Dermis microvascular lymphatic vessel endothelial cell (primary cell): Measurements from ENCODE around the gene ZNF185. TPM values are rescaled to one million over a fixed set of nuclear protein-coding genes. Genes with fewer than 3 reads are reported as not detected.
A peak's percentile ranks its signal among the peaks of the same experiment; 100 is the strongest.
"Not testable (repeated sequence)": the region's sequence is repeated elsewhere in the genome, so short reads cannot be mapped to it uniquely, and the experiment has no call there.

ENCODE experiments used
- DNase-seq, 2 donors: peaks; one replicate each; pipeline versions ENCODE4 v3.0.0 to v3.0.0-alpha.2; 2010; ENCODE audit warnings: low read depth in 2 of 2
- total RNA-seq: library from RNA; depleted of rRNA; stranded (reverse); fragments of >200 nt; gene quantifications from 2 replicates; pipeline ENCODE4 v1.2.1, GENCODE V29; 2014

The ZNF185 gene
- total RNA-seq, 1 donor from 2014 or later, result 6.5 TPM

DNA sequence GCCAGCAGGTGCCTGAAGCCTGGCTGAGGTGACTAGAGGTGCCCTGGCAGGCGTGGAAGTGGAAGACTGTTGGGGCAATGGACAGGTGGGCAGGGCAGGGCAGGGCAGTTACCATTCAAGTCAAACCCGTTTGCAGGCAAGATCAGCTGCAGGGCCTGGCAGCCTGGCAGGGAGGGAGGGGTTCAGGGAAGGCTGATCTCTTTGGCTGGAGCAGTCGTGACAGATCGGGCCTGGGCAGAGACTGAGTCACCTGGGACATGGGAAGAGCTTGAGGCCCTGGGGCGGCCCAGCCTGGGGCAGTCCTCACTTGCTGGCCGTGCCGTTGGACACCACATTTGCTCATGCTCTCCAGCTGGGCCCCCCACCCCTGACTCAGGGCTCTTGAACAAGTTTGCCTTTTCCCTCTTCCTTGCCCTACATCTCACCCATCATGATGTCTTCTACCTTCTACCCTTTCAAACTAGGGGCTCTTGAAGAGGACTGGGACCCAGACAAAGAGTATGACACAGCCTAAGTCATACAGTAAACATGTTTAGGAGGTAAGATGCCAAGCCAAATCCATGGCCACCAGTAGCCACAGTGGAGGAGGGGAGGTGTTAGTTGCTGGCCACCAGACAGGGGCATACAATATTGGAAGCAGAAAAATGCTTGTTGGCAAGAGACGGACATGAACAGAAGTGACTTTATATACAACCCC is 2.0 kb upstream of the ZNF185 start:
- DNase-seq, result peak in 1 of 2 donors; percentile 4

DNA sequence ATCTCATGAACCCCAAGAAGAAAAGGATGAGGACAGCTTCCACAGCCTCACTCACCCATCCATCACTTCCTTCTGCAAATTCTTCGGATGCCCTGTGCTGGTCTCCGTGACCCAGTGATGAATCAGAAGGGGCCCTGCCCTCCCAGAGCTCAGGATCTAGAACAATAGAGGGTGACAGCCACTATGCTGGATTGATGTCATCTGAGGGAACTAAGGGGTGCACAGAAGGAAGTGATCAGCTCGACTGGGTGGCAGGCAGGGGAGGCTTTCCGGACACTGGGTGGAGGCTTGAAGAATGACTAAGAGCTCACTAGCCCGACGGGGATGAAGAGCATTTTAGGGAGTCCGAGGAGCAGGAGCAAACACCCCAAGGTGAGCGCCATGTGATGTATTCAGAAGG is 1.4 kb upstream of the ZNF185 start:
- peak in 1 of 2 donors; percentile 37 for DNase-seq

DNA sequence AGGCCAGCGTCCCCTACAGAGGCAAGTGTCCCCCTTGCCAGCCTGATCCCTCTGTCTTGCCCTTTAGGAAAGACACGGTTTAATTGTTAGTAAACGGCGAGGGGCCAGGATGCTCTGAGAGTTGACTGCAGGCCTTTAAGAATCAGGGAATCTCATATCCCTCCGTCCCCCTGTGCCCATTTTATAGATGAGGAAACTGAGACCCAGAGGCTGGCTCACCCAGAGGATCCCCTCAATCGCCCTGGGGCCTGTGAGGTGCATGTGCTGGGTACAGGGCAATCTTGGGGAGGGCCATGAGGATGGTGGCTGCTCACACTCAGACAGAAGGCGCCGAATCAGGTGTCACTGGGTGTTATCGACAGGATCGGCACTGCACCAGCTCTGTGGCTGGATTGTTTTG is 575 bp downstream of the ZNF185 start:
- DNase-seq, result no peak

DNA sequence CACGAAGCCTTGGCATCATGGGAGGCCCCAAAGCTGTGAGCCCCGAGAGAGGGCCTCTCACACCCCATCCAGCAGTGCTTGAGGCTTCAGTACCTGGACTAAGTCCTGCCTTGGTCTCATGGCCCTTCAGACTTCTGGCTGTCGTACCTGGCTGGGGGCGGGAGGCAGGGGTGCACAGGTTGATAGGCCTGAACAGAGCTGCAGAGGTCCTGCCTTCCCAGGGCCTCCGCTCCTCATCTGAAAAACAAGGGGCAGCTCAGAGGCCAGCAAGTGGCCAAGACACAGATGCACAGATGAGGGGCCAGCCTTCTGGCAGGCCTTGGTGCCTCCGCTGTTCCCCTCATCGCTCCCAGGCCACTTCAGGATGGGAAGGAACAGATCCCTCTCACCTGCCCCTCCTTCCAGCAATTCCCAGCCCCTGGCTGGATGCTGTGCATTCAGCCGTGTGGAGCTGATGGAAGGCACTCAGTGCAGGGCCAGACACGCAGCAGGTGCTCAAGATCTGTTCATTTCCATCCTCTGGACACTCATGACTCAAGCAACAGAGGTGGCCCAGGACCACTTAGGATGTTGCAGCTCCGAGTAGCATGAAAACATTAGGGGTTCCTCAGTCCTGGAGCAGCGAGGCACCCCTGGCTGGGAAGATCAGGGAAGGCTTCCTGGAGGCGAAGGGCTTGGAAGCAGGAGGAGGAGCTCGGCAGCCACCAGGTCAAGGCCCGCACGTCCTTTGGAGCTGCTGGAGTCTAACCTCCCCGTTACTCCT is 1.4 kb downstream of the ZNF185 start:
- DNase-seq, result no peak

DNA sequence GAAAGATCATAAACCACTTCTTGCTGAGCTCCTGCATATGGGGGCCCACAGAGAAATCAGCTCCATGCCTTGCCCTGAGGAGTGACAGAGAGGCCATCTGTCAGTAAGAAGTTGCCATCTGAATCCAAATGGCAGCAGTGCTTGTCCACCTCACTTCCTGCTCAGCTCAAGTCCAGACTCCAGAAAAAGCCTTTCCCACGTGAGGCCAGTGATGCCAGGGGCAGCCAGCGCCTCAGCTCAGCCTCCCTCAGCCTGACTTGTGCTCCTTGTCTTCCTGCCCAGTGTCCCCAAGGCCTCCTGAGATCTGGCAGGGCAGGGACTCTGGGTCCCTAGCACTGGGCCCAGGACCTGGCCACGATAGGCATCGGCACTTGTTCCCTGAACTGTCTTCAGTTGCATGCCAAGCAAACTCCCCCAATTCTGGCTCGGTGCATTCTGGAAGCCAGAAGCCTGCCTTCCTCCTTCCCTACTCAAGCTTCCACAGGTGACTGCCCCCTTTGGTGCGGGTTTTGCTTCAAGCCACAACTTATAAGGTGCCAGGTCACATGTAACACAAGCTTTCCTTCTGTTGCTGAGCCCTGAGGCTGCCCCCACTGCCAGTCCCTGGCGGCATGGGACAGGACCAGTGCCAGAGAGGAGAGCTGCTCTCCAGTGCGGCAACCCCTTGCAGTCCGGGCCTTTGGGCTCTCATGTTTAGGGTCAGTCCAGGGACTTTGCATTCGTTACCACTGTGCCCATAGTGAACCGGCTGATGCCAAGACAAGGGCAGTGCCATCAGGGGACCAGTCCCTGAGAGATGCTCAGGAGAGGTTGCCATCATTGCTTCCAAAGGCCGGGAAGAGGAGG is 2.2 kb downstream of the ZNF185 start:
- no peak for DNase-seq

DNA sequence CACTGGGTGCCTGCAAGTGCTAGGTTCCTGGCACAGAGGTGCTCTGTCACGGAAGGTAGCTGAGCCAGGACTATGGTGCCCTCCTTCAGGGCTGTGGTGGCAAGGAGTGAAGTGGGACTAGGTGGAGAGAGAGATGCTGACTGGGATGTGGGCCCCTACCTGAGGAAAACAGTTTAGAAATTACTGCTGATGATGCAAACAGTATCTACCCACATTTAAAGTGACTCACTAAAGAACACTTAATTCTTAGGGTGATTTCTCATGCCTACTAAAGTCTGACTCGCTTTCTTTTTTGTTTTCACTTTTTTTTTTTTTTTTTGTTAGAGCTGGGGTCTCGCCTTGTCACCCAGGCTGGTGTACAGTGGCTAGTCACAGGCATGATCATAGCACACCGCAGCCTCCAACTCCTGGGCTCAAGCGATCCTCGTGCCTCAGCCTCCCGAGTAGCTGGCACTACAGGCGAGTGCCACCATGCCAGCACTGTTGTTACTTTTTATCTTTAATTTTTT is 3.1 kb downstream of the ZNF185 start:
- no peak for DNase-seq

DNA sequence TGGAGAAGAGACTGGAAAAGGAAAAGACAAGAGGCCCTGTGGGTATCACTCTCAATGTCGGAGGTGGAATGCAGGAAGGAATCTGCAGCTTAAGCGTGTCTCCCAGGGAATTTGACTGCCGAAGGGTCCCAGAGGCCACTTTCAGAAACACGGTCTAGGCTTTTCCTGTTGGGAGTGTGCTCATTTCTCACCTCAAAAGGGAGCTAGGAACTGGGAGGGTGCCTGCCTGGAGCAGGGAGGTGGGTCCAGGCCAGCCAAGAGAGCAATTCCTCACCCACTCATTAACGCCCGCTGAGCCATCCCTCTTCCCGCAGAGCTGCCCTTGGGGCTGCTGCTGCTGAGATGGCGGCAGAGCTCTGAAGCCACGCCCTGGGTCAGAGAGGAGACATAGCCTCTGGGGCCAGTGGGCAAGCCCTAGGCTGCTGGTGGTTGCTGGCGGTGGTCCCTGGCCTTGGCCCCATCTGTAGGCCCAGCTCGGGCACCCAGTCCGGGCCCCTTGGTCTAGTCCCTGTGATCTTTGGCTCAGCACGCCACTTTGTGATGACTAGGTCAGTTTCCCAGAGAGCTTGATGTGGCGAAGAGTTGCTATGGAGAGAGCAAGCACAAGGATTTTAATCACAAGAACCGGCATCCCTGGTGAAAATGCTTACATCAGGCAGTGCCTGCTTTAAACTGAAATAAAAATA is 4.1 kb downstream of the ZNF185 start:
- DNase-seq, result no peak

DNA sequence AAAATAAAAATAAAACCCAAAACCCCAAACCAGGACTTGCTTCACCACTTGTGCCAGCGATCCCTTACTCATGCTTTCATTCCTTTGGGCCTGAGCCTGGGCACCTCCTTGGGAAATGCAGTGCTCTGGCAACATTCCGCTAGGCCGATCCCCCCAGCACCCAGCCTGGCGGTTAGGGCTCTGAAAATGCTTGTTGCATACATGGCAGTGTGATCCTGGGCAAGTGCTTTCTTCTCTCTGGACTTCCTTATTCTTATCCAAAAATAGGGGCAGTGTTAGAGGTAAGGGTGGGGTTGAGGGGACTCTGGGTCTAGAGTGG is 4.6 kb downstream of the ZNF185 start:
- DNase-seq, result no peak

DNA sequence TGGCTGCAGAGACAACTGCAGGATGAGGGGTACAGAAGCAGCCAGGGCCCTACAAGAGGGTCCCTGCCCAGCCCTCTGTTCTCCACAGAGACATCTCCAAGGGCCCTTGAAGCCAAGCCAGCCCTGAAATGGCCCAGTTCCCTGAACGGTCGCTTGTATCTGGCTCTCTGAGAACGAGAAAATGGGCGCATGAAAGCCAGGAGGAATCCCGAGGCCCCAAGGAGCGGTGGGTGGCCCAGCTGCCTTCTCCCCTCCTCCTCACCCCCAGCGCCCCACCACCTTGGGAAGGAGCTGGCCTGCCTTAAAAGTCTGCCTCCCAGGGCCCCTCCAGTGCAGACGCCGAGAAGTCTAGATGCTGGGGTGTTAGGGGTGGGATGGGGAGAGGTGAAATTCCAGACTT is 5.7 kb downstream of the ZNF185 start:
- no peak for DNase-seq

DNA sequence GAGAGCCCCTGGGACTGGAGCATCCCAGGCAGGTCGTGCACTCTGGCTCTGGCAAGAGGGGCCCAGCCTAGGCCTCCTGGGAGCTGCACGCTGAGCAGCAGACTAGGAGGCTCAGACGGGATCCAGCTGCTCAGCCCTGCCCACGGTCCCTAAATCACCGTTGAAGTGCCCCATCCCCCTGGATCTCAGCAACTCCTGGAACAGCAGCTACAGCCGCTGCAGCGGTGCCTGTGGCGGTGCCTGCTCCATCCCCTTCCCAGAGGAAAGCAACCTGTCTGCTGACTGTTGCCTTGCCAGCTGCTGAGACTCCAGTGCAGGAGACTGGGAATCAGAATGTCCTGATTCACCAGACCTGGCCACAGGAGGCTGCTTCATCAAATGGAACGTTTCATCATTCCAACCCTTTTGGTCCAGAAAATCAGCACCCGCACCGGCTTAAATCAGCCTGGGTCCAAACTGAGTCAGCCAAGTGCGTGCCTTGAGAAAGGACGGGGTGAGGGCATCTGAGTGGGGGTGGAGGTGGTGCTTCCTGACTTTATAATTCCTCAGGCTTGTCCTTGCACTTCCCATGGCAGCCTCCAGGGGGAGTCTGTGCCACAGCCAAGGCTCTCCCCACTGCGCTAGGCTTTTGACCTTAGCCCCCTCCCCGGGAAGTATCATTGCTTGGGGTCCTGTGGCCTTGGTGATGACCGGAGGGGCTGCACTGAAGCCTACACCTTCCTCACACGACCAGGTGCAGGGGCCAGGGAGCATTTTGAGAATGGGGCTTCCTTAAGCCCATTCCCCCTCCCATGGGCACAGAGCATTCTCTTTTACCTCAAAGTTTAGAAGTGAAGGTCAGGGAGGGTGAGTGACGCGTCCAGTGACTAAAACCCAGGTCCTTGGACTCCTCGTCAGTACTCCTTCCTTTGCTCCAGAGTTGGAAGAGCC is 6.5 kb downstream of the ZNF185 start:
- peak in 1 of 2 donors; percentile 42 for DNase-seq

DNA sequence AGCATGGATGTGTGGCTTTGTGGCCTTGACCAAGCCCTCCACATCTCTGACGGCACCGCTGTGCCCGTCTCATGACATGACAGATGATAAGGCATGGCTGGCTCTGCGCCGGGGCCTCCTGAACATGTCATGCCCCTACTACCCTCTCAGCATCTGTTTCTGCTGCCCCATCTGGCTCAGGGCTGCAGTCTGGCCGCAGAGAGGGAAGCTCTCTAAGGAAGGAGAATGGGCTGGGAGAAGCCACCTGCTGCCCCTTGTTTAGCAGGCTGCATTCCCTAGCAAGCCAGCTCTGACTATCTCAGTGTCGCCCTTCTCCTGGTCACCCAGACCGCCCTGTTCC is 7.2 kb downstream of the ZNF185 start:
- no peak for DNase-seq

DNA sequence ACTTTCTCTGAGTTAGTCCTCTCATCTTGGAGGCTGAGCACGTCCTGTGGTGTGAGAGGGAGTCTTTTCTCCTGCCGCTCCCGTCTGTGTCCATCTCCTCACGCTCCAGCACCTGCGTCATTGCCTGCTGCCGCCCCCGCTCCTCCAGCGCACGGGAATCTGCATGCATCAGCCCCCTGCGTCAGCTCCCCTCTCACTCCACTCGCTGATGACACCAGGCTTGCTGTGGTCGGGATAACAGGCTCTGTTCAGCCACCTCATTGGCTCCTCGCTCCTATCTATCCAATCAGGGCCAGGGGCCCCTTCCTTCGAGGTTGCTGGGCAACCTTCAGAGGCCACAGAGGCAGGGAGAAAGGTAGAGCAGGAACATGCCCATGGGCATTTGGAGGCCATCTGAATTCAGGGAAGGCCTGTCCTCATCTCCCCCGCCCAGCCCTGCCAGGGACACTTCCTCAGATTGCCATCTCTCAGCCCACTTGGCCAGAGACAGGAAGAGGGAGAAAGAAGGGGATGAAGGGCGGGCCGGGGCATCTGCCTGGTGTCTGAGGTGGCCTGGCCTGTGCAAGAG is 9.3 kb downstream of the ZNF185 start:
- DNase-seq, result no peak

DNA sequence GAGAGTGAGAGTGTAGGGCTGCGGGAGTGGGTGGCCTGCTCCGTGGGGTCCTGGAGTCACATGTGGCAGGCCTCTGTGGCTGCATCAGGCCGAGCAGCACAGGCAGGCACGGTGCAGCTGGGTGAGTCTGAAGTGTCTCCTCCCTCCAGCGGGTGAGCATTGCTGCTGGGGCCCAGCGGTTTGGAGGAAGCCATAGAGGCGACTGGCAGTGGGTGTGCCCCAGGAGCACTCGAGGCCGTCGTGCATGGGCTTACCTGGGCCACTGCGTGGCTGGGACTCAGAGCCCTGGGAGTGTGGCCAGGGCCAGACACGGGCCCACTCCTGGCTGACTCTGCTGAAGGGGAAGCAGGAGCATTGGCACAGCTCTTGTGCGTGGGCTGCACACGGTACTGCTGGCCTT is 10.6 kb downstream of the ZNF185 start:
- DNase-seq, result no peak

DNA sequence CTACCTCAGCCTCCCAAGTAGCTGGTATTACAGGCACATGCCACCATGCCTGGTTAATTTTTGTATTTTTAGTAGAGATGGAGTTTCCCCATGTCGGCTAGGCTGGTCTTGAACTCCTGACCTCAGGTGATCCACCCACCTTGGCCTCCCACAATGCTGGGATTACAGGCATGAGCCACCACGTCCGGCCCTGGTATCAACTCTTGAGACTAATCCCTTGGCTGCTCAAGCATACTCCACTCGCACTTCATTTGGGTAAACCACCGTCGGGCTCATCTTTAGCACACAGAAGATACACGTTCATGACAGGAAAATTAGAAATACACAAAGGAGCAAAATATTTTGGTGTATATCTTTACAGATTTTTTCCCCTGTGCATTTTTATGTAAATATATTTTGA is 12.2 kb downstream of the ZNF185 start:
- not testable (repeated sequence) for DNase-seq

DNA sequence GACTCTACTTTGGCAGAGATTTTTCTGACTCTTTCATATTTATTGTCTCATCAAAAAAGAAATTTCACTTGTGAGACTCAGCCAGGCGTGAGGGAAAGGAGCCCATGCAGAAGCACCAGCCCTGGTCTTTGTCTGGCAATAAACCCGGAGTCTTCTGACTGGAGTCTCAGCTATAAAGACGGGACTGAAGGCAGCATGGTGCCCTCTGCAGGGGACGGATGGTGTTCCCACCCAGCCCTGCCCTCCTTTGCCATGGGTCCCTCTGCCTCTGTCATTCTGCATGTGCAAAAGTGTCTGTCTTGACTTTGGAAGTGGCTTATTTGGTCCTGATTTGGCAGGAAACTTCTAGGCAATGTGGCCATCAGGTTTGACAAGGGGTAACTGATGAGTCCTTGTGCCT is 14.2 kb downstream of the ZNF185 start:
- no peak for DNase-seq

DNA sequence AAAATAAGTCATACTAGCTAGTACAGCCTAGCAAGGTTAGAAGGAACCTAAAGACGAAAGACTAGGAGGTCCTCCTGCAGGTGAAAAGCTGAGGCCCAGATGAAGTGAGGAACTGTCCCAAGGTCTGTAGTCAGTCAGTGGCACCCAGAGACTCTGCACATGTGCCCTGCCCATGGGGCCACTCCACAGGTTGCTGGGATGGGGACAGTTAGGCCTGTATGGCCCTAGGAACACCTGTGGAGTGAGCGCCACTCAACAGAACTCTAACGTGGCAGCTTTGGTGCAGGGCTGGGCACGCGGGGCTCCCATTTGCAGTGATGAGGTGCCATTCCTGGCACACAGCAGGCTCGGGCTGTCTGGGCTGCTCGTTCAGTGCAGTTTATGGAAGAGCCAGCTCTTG is 14.8 kb downstream of the ZNF185 start:
- no peak for DNase-seq

DNA sequence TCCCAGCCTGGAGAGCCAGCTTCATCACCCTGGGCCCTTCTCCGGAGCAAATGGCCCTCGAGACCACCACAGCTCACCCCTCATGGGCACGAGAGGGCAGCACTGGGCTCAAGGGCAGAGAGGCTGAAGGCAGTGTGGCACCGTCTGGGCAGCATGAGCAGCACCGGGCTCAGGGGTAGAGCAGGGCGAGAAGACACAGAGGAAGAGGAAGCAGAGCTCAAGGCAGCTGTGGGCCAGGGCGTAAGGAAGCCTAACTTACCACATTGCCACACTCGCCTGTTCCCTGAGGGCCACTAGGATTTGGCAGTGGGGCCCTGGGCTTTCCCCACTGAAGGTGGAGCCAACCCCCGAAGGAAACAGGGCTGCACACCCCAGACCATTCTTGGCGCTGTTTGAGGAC is 15.5 kb downstream of the ZNF185 start:
- DNase-seq, result no peak

DNA sequence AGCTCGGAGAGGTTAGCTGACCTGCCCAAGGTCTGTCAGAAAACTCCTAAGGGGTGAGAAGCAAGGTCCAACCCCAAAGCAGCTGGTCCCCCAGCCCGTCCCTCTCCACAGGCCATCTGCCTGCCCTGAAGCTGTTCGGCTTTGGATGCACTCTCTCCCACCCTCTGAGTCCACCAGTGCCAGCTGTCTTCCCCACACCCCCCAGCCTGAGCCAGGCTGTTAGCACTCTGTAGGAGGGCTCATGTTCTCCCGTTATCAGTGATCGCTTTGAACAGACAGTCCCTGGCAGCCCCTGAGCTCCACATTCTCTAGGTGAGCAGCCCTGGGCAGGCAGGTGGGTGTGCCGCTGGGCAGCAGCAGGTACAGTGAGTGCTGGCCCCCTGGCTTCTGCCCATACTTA is 16.0 kb downstream of the ZNF185 start:
- DNase-seq, result no peak

DNA sequence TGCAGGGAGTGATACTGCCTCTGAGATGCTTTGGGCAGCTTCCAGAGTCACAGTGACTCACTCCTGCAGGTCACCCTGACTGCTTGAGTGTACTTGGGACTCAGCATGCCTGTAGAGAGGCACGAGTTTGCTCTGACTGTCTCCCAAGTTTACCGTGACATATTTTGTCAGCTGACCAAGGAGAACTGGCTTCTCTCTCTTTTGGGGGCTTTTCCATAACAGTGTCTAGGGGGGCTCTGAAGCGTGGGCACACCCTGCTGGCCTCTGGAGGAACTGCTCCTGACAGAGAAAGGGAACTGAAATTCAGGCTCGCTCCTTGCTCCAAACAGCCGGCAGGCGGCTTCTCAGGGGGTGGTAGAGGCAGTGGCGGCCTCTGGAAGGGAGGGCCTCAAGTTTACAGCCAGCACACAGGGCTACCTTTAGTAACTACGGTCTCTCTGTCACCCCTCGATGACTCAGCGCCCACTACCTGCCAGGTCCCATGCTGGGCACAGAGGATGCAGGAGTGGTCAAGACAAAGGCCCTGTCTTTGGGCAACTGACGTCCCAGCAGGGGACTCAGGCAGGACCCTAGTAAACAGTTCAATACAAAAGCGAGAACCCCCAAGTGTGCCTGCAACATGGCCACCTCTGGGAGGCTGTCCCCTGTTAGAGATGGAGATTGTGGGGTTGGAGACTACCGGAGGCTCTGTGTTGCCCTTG is 17.8 kb downstream of the ZNF185 start:
- DNase-seq, result peak in 1 of 2 donors; percentile 13
